ENCODE results near the gene CCHCR1.

GRCh38 chr6:31179896-31180295, 22.3 kb upstream of the CCHCR1 start:
- TF ChIP-seq CTCF (IDR thresholded peaks at IDR 0.05; ENCODE audit: insufficient read depth, low read length, poor library complexity, severe bottlenecking) (no peak), EZH2phosphoT487 (conservative IDR thresholded peaks at IDR 0.05; ENCODE audit: low read length) (no peak)
